Measurements from ENCODE around the gene GINS1.

Gene GINS1

GRCh38 chr20:25496165-25496967 lies 88.9 kb downstream of the GINS1 start:
- DNase-seq = no peak

DNA sequence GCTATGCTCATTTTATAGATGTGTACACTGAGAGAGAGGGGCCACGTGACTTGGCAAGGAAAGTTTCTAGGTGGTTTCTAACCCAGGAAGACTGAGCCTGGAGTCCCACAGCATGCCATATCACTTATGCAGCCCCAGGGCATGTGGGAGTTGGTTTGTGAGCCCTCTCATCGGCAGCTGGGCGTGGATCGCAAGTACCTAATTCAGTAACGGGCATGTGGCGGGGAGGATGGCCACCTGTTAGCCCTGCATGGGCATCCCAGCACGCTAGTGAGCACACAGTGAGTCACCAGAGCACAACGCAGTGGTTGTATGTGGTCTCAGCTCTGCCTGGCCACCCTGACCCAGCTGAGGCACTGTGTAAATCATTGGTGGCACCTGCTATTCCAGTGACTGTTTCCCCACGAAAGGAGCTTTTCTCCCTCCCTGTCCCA lies 89.5 kb downstream of the GINS1 start:
- no peak for DNase-seq

DNA sequence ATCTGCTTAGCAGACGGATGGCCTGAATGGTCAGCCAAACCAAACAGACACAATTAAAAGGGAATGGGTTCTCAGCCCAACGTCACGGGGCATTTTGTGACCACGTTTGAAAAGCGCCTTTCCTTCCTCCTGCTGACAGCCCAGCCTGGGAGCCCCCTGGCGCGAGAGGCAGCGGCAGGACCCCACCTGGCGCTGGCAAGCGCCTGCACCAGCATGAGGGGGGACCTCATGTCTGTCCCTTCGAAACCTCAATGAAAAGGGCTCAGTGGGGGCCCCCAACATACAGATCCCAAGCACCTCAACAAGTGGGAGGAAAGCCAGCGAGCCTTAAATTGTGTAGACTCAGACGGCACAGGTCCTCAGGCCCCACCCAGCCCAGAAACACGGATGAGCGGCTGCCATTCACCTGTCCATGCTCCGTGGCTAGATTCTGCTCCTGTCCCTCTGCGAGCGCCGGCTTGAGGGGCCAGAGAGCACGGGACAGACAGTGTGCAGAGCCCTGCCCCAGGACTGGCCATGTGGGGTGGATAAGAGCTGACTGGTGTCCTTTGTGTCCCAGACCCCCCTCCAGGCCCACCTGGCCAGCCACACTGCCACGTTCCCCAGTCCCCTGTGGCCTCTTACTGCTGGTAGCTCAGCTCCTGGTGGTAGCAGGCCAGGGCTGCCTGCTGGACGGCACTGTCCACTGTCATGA lies 90.3 kb downstream of the GINS1 start:
- no peak for DNase-seq
